Measurements from ENCODE around the gene ARHGEF28. TPM values are rescaled to one million over a fixed set of nuclear protein-coding genes. Genes with fewer than 3 reads are reported as not detected.

ARHGEF28 gene
- total RNA-seq, 3 donors from 2014 or later (not counting 1 experiment from before 2014, with no cell fraction given) = 2.3 to 7.1 (median 5.8) TPM

DNA sequence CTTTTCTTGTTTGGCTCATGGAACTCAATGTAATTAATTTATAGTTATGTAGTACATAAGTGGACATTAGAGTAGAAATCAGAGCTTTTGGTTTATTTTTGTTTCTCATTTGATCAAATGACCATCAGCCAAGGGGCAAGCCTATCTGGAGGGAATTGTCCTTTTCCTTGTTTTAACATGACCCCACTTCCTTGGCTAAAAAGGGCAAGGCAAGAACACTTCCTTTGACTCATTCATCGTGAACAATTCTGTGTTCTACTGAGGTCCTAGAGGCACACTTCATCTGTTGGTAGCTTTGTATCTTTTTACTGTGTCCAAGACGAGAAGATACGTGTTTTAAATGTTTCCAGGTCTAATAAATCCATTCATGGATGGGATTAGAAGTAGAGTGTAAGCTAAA is 148.9 kb downstream of the ARHGEF28 start:
- ATAC-seq (no peak), DNase-seq (no peak)
- TF ChIP-seq, protein P1, sequence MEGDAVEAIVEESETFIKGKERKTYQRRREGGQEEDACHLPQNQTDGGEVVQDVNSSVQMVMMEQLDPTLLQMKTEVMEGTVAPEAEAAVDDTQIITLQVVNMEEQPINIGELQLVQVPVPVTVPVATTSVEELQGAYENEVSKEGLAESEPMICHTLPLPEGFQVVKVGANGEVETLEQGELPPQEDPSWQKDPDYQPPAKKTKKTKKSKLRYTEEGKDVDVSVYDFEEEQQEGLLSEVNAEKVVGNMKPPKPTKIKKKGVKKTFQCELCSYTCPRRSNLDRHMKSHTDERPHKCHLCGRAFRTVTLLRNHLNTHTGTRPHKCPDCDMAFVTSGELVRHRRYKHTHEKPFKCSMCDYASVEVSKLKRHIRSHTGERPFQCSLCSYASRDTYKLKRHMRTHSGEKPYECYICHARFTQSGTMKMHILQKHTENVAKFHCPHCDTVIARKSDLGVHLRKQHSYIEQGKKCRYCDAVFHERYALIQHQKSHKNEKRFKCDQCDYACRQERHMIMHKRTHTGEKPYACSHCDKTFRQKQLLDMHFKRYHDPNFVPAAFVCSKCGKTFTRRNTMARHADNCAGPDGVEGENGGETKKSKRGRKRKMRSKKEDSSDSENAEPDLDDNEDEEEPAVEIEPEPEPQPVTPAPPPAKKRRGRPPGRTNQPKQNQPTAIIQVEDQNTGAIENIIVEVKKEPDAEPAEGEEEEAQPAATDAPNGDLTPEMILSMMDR (IDR thresholded peaks at IDR 0.05) = no peak
- Histone ChIP-seq H3K27me3 (ENCODE audit: control insufficient read depth, insufficient read depth, low read length) (no peaks in the 10 kb centered on the region), H3K9me3 (ENCODE audit: control insufficient read depth, insufficient read depth, low read length) (no peaks in the 10 kb centered on the region), H3K27ac (ENCODE audit: low read length) (no peak overlapping the region), H3K4me1 (ENCODE audit: control insufficient read depth, insufficient read depth, low read length) (no peaks in the 10 kb centered on the region), H3K4me3 (ENCODE audit: low read length) (no peak overlapping the region), H3K36me3 (ENCODE audit: control insufficient read depth, insufficient read depth, low read length) (no peaks in the 10 kb centered on the region)
- Mint-ChIP-seq H3K27ac (no peak overlapping the region), H3K27me3 (ENCODE audit: low read depth in 2 of 2) (no peaks in the 10 kb centered on the region), H3K9me3 (no peaks in the 10 kb centered on the region), H3K4me1 (no peaks in the 10 kb centered on the region), H3K4me3 (no peak overlapping the region), H3K36me3 (no peaks in the 10 kb centered on the region)
- WGBS (ENCODE audit: insufficient coverage) = 91% methylated on average over 3 of the region's 3 CpGs
- intact Hi-C loops (cut with micrococcal nuclease) = no loop called here

DNA sequence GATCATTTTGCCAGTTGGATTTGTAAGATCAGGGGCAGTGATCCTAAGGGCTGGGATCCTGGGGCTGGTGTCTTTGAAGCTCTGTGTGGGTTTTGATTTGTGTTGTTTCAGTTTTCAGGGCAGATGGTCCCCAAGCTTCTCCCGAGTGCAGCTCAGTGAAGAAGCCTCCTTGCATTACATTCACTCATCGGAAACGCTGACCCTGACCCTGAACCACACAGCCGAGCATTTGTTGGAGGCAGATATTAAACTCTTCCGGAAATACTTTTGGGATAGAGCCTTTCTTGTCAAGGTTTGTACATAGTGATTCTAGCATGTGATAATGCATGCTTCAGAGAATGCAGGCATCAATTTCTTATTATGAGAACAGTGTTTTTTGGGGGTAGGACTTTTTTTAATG is 150.4 kb downstream of the ARHGEF28 start:
- Histone ChIP-seq H3K4me3 (ENCODE audit: low read length) (no peak overlapping the region), H3K36me3 (ENCODE audit: control insufficient read depth, insufficient read depth, low read length) (no peaks in the 10 kb centered on the region), H3K27me3 (ENCODE audit: control insufficient read depth, insufficient read depth, low read length) (no peaks in the 10 kb centered on the region), H3K27ac (ENCODE audit: low read length) (no peak overlapping the region), H3K9me3 (ENCODE audit: control insufficient read depth, insufficient read depth, low read length) (no peaks in the 10 kb centered on the region), H3K4me1 (ENCODE audit: control insufficient read depth, insufficient read depth, low read length) (no peaks in the 10 kb centered on the region)
- no peaks in the 10 kb centered on the region for H3K27me3 Mint-ChIP-seq (ENCODE audit: low read depth in 2 of 2)
- H3K4me1 Mint-ChIP-seq = no peaks in the 10 kb centered on the region
- intact Hi-C loops (cut with micrococcal nuclease) = no loop called here
- ATAC-seq = no peak
- H3K27ac Mint-ChIP-seq = no peak overlapping the region
- no peak overlapping the region for H3K4me3 Mint-ChIP-seq
- DNase-seq = no peak
- no peaks in the 10 kb centered on the region for H3K36me3 Mint-ChIP-seq
- TF ChIP-seq, protein P1 (IDR thresholded peaks at IDR 0.05) = no peak
- 93% methylated on average over 5 of the region's 5 CpGs for WGBS (ENCODE audit: insufficient coverage)
- H3K9me3 Mint-ChIP-seq = no peaks in the 10 kb centered on the region

DNA sequence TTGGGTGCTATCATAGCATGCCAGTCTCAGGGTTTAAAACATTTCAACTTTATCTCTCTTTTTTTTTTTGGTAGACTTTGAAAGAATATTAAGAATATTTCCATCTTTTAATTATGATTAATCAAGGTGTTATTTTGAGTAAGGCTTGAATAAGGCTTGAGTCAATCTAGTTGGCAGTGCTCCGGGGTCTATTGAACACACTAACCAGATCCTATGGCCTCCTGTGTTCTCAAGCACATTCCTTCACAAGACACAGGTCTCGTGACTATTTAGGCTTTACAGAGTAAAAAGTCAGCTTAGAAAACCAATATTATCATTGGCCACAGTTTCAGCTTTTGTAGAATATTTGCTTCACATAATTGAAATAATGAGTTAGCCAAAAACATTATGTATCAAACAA is 151.2 kb downstream of the ARHGEF28 start:
- intact Hi-C loops (cut with micrococcal nuclease) = no loop called here
- no peak overlapping the region for H3K4me3 Mint-ChIP-seq
- ATAC-seq = no peak
- WGBS (ENCODE audit: insufficient coverage) = 84% methylated on average over 2 of the region's 2 CpGs
- no peaks in the 10 kb centered on the region for H3K9me3 Mint-ChIP-seq
- Histone ChIP-seq H3K9me3 (ENCODE audit: control insufficient read depth, insufficient read depth, low read length) (no peaks in the 10 kb centered on the region), H3K4me3 (ENCODE audit: low read length) (no peak overlapping the region), H3K4me1 (ENCODE audit: control insufficient read depth, insufficient read depth, low read length) (no peaks in the 10 kb centered on the region), H3K27ac (ENCODE audit: low read length) (no peak overlapping the region), H3K27me3 (ENCODE audit: control insufficient read depth, insufficient read depth, low read length) (no peaks in the 10 kb centered on the region), H3K36me3 (ENCODE audit: control insufficient read depth, insufficient read depth, low read length) (no peaks in the 10 kb centered on the region)
- H3K27me3 Mint-ChIP-seq (ENCODE audit: low read depth in 2 of 2) = no peaks in the 10 kb centered on the region
- H3K4me1 Mint-ChIP-seq = no peaks in the 10 kb centered on the region
- DNase-seq = no peak
- TF ChIP-seq, protein P1 (IDR thresholded peaks at IDR 0.05) = no peak
- H3K36me3 Mint-ChIP-seq = no peaks in the 10 kb centered on the region
- H3K27ac Mint-ChIP-seq = no peak overlapping the region

DNA sequence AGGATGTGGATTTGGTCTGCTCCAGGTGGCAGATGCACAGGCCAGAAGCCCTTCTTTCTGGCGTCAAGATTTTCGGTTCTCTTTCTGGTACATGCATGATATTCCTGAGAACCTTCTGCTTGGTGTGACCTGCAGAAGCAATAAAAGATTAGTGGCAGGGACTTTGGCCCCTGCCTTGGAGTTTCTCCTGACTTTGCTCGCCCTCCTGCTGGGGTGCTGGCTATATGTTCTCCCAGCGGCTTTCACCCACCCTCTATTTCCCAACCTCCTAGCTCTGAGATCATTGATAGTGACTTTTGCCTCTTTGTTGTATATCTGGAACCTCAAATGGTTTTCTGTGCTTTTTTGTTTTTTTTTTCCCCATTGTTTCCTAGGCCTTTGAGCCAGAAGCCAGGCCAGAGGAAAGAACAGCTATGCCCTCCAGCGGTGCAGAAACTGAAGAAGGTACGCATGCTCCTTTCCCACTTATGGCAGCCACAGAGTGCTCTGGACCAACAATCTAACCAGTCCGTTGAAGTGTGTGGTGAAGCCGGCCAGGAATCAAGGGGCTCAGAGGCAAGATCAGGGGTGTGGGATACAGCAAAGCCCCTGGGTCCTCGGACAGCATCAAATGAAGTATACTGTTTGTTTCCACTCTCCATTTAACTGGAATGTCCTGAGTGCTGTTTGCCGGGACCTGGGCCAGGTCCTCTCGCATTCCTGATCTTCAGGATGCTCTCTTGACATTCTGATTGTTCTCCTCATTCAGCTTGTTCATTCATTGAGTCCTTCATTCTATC is 154.5 kb downstream of the ARHGEF28 start:
- Mint-ChIP-seq H3K36me3 (no peaks in the 10 kb centered on the region), H3K27me3 (ENCODE audit: low read depth in 2 of 2) (no peaks in the 10 kb centered on the region), H3K9me3 (no peaks in the 10 kb centered on the region), H3K4me1 (no peaks in the 10 kb centered on the region), H3K27ac (no peak overlapping the region), H3K4me3 (no peak overlapping the region)
- H3K36me3 ChIP-seq (ENCODE audit: control insufficient read depth, insufficient read depth, low read length) = no peaks in the 10 kb centered on the region
- no peak for DNase-seq
- TF ChIP-seq, protein P1 (IDR thresholded peaks at IDR 0.05) = no peak
- no peaks in the 10 kb centered on the region for H3K27me3 ChIP-seq (ENCODE audit: control insufficient read depth, insufficient read depth, low read length)
- no peak overlapping the region for H3K4me3 ChIP-seq (ENCODE audit: low read length)
- H3K4me1 ChIP-seq (ENCODE audit: control insufficient read depth, insufficient read depth, low read length) = no peaks in the 10 kb centered on the region
- no peak overlapping the region for H3K27ac ChIP-seq (ENCODE audit: low read length)
- ATAC-seq = no peak
- 89% methylated on average over 11 of the region's 11 CpGs for WGBS (ENCODE audit: insufficient coverage)
- no peaks in the 10 kb centered on the region for H3K9me3 ChIP-seq (ENCODE audit: control insufficient read depth, insufficient read depth, low read length)
- intact Hi-C loops (cut with micrococcal nuclease) = no loop called here
